PFSK-1 (cell line): ENCODE measurements around the gene SYNGAP1.

Source experiments
- FOXP2 ChIP-seq: optimal IDR thresholded peaks from 2 replicates; pipeline ENCODE3; 2011; ENCODE audit warnings: borderline replicate concordance, control low read depth, inconsistent platforms; ENCODE audit not compliant: insufficient read depth; ENCODE audit errors: extremely low read length, extremely low read depth
- POLR2AphosphoS5 ChIP-seq: IDR thresholded peaks from 2 replicates; pipeline ENCODE4 v1.6.1; 2012; ENCODE audit warnings: low read depth, mild to moderate bottlenecking, control low read depth, low read length, moderate library complexity
- REST ChIP-seq, 2 experiments: IDR thresholded peaks; 2 replicates each; pipeline versions ENCODE4 v1.6.1 to v1.8.0; 2011 to 2012; ENCODE audit warnings: low read depth in 2 of 2, low read length in 2 of 2, control low read depth in 1 of 2, inconsistent platforms in 1 of 2, mild to moderate bottlenecking in 1 of 2, moderate library complexity in 1 of 2; ENCODE audit not compliant: insufficient read depth in 1 of 2
- SIN3A ChIP-seq: IDR thresholded peaks from 2 replicates; pipeline ENCODE4 v1.6.1; 2012; ENCODE audit warnings: mild to moderate bottlenecking, low read length, moderate library complexity, borderline replicate concordance; ENCODE audit not compliant: insufficient read depth
- TAF1 ChIP-seq: IDR thresholded peaks from 2 replicates; pipeline ENCODE4 v1.6.1; 2012; ENCODE audit warnings: low read length, control low read depth, borderline replicate concordance; ENCODE audit not compliant: insufficient read depth

GRCh38 chr6:33430334-33430733, 10.5 kb downstream of the SYNGAP1 start:
- TF ChIP-seq SIN3A, result no peak
- no peak for TF ChIP-seq POLR2AphosphoS5
- TF ChIP-seq REST (IDR thresholded peaks at IDR 0.05; ENCODE audit: insufficient read depth in 1 of 2, low read depth in 2 of 2, low read length in 2 of 2), result no peak
- TF ChIP-seq TAF1, result no peak
- TF ChIP-seq FOXP2, result no peak
